C4-2B (cell line): ENCODE data around the gene PROSER3.

Source experiments
- ZFX ChIP-seq: fragments of 450-650 bp; IDR thresholded peaks from 2 replicates; pipeline ENCODE4 v1.6.1; 2017
- TF ChIP-seq, protein P1 (sequence below): fragments of 450-650 bp; conservative IDR thresholded peaks from 2 replicates; pipeline ENCODE4 v1.5.1; 2017; ENCODE audit warnings: mild to moderate bottlenecking

DNA sequence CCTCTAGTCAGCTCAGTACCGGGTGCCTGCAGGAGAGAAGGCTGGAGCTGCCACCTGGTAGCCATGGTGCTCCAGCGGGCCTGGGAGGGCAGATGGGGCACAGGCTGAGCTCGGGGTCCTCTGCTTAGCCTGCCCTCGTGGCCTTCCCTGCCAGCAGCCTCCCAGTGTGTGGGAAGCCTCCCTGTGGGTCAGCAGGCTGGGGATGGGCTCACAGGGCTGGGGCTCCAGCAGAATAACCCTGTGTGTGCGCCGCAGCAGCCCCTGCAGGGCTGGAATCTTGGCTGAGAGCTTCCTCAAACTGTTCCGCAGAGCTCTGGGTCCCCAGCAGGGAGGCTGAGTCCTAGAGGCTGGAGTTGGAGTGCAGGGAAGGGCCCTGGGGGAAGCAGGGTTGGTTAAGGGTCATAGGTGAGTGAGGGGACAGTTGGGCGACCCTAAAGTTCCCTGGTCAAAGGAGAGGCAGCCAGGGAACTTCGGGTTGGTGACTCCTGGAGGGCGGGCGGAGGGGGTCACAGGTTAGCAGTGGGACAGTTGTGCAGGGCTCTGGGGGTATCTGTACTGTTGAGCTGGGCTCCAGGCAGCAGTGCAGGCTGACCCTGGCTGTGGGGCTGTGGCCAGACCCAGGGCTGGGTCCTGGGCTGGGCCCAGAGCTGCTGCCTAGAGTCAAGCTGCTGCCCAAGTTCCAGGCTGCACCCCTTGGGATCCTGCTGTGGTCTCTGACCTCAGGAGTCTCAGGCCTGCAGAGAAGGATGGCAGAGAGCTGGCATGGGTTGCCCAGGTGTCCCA is 31.4 kb downstream of the PROSER3 start:
- TF ChIP-seq, protein P1, sequence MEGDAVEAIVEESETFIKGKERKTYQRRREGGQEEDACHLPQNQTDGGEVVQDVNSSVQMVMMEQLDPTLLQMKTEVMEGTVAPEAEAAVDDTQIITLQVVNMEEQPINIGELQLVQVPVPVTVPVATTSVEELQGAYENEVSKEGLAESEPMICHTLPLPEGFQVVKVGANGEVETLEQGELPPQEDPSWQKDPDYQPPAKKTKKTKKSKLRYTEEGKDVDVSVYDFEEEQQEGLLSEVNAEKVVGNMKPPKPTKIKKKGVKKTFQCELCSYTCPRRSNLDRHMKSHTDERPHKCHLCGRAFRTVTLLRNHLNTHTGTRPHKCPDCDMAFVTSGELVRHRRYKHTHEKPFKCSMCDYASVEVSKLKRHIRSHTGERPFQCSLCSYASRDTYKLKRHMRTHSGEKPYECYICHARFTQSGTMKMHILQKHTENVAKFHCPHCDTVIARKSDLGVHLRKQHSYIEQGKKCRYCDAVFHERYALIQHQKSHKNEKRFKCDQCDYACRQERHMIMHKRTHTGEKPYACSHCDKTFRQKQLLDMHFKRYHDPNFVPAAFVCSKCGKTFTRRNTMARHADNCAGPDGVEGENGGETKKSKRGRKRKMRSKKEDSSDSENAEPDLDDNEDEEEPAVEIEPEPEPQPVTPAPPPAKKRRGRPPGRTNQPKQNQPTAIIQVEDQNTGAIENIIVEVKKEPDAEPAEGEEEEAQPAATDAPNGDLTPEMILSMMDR: no peak
- no peak for TF ChIP-seq ZFX
